AG09309 (cell line): ENCODE data around the gene PIK3C2G.

Experiments
- DNase-seq: peaks from one replicate; pipeline ENCODE4 v3.0.0-alpha.2; 2010; ENCODE audit warnings: low read depth
- H3K4me3 ChIP-seq: 2 replicates; pipeline ENCODE4 v1.5.1; 2011; ENCODE audit warnings: mild to moderate bottlenecking, low read depth, low read length, moderate library complexity; ENCODE audit not compliant: control insufficient read depth
- CTCF ChIP-seq: IDR thresholded peaks from 2 replicates; pipeline ENCODE4 v1.5.1; 2011; ENCODE audit warnings: mild to moderate bottlenecking, low read depth, low read length, inconsistent platforms; ENCODE audit not compliant: insufficient read depth, control insufficient read depth; ENCODE audit errors: missing control alignments

PIK3C2G gene

GRCh38 chr12:18345021-18345735, 83.9 kb downstream of the PIK3C2G start:
- no peak for TF ChIP-seq CTCF
- no peak overlapping the region for H3K4me3 ChIP-seq
- no peak for DNase-seq

GRCh38 chr12:18352312-18352711, 91.0 kb downstream of the PIK3C2G start:
- no peak for TF ChIP-seq CTCF
- DNase-seq = no peak
- no peak overlapping the region for H3K4me3 ChIP-seq

- no peak overlapping the region for H3K4me3 ChIP-seq
- TF ChIP-seq CTCF = no peak
- DNase-seq = no peak
Measured at GRCh38 chr12:18355429-18355828, 94.1 kb downstream of the PIK3C2G start.

- no peak for DNase-seq
- no peak for TF ChIP-seq CTCF
- H3K4me3 ChIP-seq = no peak overlapping the region
Measured at GRCh38 chr12:18358077-18358476, 96.8 kb downstream of the PIK3C2G start.

- TF ChIP-seq CTCF = no peak
- H3K4me3 ChIP-seq = no peak overlapping the region
- no peak for DNase-seq
Measured at GRCh38 chr12:18358930-18359329, 97.6 kb downstream of the PIK3C2G start.

GRCh38 chr12:18361433-18361832, 100.1 kb downstream of the PIK3C2G start:
- no peak for TF ChIP-seq CTCF
- DNase-seq = no peak
- H3K4me3 ChIP-seq = no peak overlapping the region
